Measurements from ENCODE around the gene MCUB. TPM values are rescaled to one million over a fixed set of nuclear protein-coding genes. Genes with fewer than 3 reads are reported as not detected.

MCUB gene
- polyA plus RNA-seq, 1 donor from 2014 or later = 3.9 TPM

GRCh38 chr4:109657854-109658418, 97.9 kb downstream of the MCUB start:
- Histone ChIP-seq H3K27ac (ENCODE audit: low read length) (no peak overlapping the region), H3F3A (ENCODE audit: insufficient read depth, low read length, poor library complexity, severe bottlenecking) (no peaks in the 10 kb centered on the region), H3K4me2 (ENCODE audit: low read length) (no peak overlapping the region), H3K79me2 (replicated peaks; ENCODE audit: insufficient read depth, low read length) (no peaks in the 10 kb centered on the region), H2AFZ (ENCODE audit: low read depth, low read length) (no peak overlapping the region), H4K20me1 (ENCODE audit: insufficient read depth) (no peaks in the 10 kb centered on the region), H3K4me3 (ENCODE audit: low read length) (no peak overlapping the region), H3K9me3 (ENCODE audit: low read length) (no peaks in the 10 kb centered on the region), H3K36me3 (ENCODE audit: insufficient read depth, low read length) (no peaks in the 10 kb centered on the region), H3K9me2 (ENCODE audit: insufficient read depth, low read length) (no peaks in the 10 kb centered on the region), H3K27me3 (ENCODE audit: insufficient read depth, low read depth, low read length) (no peaks in the 10 kb centered on the region), H3K9ac (ENCODE audit: low read length) (no peak overlapping the region)
- TF ChIP-seq SMC3 (conservative IDR thresholded peaks at IDR 0.05; ENCODE audit: poor library complexity) = no peak
- no peak for TF ChIP-seq POLR2AphosphoS5 (IDR thresholded peaks at IDR 0.05)
- TF ChIP-seq EP300 (conservative IDR thresholded peaks at IDR 0.05; ENCODE audit: poor library complexity, severe bottlenecking) = no peak
- no peak for TF ChIP-seq RAD21 (conservative IDR thresholded peaks at IDR 0.05)
- TF ChIP-seq REST (IDR thresholded peaks at IDR 0.05; ENCODE audit: borderline replicate concordance) = no peak
- no peak for TF ChIP-seq TAF1 (IDR thresholded peaks at IDR 0.05; ENCODE audit: low read depth)
- TF ChIP-seq CTCF (IDR thresholded peaks at IDR 0.05; ENCODE audit: poor library complexity, severe bottlenecking) = no peak

- no peak overlapping the region for H3K4me2 ChIP-seq (ENCODE audit: low read length)
- H3K9ac ChIP-seq (ENCODE audit: low read length) = no peak overlapping the region
- no peaks in the 10 kb centered on the region for H3K79me2 ChIP-seq (replicated peaks; ENCODE audit: insufficient read depth, low read length)
- no peaks in the 10 kb centered on the region for H3K36me3 ChIP-seq (ENCODE audit: insufficient read depth, low read length)
- H3K27ac ChIP-seq (ENCODE audit: low read length) = no peak overlapping the region
- no peaks in the 10 kb centered on the region for H3K9me2 ChIP-seq (ENCODE audit: insufficient read depth, low read length)
- H4K20me1 ChIP-seq (ENCODE audit: insufficient read depth) = no peaks in the 10 kb centered on the region
- TF ChIP-seq MXI1 (conservative IDR thresholded peaks at IDR 0.05; ENCODE audit: poor library complexity, severe bottlenecking) (no peak), REST (IDR thresholded peaks at IDR 0.05; ENCODE audit: borderline replicate concordance) (no peak), RAD21 (conservative IDR thresholded peaks at IDR 0.05) (no peak), SMC3 (conservative IDR thresholded peaks at IDR 0.05; ENCODE audit: poor library complexity) (no peak), POLR2AphosphoS5 (IDR thresholded peaks at IDR 0.05) (no peak), EP300 (conservative IDR thresholded peaks at IDR 0.05; ENCODE audit: poor library complexity, severe bottlenecking) (no peak), EZH2 (IDR thresholded peaks at IDR 0.05; ENCODE audit: borderline replicate concordance, insufficient read depth, low read length, poor library complexity, severe bottlenecking) (no peak), CTCF (IDR thresholded peaks at IDR 0.05; ENCODE audit: poor library complexity, severe bottlenecking) (no peak), TAF1 (IDR thresholded peaks at IDR 0.05; ENCODE audit: low read depth) (no peak)
- H2AFZ ChIP-seq (ENCODE audit: low read depth, low read length) = no peak overlapping the region
- H3K4me3 ChIP-seq (ENCODE audit: low read length) = no peak overlapping the region
- no peaks in the 10 kb centered on the region for H3F3A ChIP-seq (ENCODE audit: insufficient read depth, low read length, poor library complexity, severe bottlenecking)
- H3K9me3 ChIP-seq (ENCODE audit: low read length) = no peaks in the 10 kb centered on the region
- H3K27me3 ChIP-seq (ENCODE audit: insufficient read depth, low read depth, low read length) = no peaks in the 10 kb centered on the region
These were observed 98.9 kb downstream of the MCUB start for GRCh38 chr4:109658871-109659410.

All from neural cell (in vitro differentiated cells).